HG03103 (cell line): Measurements from ENCODE around the gene DOCK6.

ENCODE experiments used
- ATAC-seq: cut with Tn5 transposase; IDR thresholded peaks from one replicate; pipeline ENCODE4 v1.9.1; 2021; ENCODE audit warnings: low read depth; ENCODE audit not compliant: unreplicated experiment

DOCK6 gene

GRCh38 chr19:11279505-11280236 lies 17.3 kb upstream of the DOCK6 start:
- ATAC-seq, result no peak

DNA sequence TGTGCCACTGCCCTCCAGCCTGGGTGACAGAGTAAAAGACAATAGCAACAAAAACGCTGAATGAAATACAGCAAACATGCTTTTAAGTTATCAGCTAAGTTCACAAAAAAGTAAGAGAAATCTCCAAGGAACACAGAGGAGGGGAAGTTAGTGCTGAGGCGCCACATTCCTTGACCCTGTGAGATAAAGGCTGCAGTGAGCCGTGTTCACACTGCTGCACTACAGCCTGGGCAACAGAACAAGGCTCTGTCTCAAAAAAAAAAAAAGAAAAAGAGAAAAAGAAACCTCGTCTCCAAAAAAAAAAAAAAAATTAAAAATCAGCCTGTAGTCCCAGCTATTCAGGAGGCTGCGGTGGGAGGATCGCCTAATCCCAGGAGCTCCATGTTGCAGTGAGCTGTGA lies 16.3 kb upstream of the DOCK6 start:
- no peak for ATAC-seq

DNA sequence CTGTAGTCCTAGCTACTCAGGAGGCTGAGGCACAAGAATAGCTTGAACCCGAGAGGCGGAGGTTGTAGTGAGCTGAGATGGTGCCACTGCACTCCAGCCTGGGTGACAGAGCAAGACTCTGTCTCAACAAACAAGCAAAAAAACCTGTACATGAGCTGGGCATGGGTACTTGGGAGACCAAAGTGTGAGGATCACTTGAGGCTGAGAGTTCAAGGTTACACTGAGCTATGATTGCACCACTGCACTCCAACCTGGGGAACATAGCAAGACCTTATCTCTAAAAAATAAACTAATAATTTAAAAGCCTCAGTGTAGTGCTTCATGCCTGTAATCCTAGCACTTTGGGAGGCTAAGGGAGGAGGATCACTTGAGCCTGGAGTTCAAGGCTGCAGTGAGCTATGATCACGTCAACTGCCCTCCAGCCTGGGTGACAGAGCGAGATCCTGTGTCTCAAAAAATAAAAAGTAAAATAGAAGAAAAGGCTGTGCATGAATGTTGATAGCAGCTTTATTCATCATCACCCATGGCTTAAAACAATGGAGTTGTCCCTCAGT lies 12.3 kb upstream of the DOCK6 start:
- no peak for ATAC-seq

DNA sequence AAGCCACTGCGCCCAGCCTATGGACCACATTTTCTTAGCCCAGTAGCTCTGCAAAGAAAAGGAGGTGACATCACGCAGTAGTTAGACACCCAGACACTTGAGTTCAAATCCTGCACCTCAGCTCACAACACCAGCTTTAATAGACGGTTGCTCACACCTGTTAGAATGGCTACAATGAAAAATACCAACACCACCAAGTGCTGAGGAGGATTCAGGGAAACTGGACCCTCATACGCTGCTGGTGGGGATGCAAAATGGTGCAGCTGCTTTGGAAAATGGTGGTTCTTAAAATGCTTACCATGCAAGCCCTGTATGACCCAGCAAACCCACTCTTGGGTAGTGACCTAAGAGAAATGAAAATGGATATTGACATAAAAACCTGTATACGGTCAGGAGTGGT lies 11.7 kb upstream of the DOCK6 start:
- ATAC-seq, result no peak

- no peak for ATAC-seq
Observed at GRCh38 chr19:11273296-11273695, 11.0 kb upstream of the DOCK6 start.

GRCh38 chr19:11269408-11269807 lies 7.1 kb upstream of the DOCK6 start:
- no peak for ATAC-seq

DNA sequence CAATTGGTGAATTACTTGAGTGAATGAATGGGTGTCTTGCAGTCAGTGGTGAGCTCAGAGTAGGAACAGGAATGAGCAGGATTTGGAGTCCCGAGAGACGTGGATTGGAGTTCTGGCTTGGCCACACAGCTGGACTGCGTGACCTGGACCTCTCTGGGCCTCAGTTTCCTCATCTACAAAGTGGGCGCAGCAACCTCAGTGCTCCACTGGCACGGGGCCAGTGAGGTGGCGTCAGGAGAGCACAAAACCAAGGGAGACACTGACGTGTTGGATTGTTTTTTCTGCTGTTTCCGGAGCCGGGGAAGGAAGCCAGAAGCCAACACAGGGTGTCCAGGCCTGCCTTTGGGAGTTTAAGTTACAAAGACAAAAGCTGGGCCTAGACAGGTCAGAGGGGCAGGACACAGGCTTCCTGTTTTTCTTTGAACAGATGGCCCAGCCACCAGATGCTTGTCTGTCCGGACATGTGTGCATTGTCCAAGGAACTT lies 6.5 kb upstream of the DOCK6 start:
- ATAC-seq, result no peak

- no peak for ATAC-seq
Observed at GRCh38 chr19:11267316-11268085, 5.2 kb upstream of the DOCK6 start.

DNA sequence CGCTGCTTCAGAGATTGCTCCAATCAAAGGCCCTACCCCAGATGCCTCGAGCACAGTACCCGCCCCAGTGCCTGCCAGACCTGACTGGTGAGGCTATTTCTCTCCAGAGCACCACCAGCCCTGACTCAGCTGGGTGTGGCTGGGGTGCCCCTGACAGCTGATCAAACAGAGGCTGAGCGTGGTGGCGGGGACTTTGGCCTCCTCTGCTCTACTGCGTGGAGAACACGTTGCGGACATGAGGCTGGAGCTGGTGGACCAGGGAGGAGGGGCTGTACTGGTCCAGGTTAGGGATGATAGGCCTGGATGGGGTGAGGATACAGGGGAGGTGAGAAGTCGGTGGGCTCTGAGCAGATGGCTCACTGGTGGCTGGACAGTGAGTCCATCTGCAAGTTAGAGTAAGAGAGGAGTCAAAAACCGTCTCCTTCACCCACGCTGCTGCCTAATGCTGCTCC lies 3.5 kb upstream of the DOCK6 start:
- ATAC-seq, result no peak

DNA sequence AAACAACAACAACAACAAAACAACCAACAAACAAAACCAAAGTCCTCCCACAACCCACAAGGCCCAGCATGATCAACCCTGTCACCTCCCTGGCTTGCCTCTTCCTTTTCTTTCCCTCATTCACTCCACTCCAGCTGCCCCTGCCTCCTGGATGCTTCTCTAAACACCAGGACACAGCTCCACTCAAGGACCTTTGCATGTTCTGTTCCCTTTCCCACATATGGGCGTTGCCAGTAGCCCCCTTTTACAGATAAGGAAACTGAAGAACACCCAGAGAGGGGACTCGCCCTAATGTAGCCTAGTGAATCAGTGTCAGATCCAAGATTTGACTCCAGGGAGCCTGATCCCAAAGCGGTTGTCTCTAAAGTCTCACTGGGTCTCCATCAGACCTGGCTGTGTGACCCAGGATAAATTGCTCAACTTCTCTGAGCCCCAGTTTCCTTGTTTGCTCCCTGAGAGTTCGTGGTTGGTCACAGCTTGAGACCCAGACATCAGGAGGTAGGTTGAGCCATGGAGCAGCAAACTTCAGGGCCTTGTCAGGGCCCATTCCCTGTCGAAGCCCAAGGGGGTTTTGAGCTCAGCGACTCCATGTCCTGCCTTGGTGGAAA lies 3.0 kb upstream of the DOCK6 start:
- ATAC-seq, result no peak

DNA sequence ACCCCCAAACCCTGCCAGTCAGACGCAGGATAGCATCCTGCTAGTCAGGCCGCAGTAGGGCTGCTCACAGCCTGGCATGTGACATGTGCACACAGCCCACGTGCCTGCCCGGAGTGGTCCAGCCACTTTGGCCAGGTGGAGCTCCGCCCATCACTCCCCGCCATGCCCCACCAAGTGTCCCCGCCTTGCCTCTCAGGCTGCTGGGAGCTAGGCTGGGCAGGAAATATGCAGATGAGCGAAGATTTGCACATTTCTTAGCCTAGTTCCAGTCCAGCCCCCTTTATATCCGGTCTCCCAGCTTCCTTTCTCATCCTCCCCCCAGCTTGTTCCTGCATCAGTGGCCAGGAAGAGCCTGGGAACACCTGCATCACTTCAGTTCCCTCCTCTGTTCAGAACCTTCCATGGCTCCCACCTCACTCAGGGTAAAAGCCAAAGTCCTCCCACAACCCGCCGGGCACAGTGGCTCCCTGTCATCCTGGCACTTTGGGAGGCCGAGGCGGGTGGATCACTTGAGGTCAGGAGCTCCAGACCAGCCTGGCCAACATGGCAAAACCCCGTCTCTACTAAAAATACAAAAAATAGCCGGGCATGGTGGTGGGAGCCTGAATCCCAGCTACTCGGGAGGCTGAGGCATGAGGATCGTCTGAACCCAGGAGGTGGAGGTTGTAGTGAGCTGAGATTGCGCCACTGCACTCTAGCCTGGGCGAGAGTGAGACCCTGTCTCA lies 2.3 kb upstream of the DOCK6 start:
- ATAC-seq, result no peak

DNA sequence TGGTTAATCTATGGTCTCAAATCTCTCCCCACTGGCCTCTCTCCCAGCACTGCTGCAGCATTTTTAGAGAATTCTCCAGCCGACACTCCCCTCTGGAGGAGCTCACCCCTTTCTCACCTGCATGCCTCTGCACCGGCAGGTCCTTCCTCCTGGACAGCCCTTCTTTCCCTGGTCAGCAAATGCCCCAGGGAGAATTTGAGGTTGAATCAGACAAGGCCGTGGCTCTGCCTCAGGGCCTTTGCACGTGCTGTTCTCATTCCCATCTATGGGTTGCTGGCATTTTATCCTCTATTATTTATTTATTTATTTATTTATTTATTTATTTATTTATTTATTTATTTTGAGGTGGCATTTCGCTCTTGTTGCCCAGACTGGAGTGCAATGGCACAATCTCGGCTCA lies 1.4 kb upstream of the DOCK6 start:
- ATAC-seq, result no peak

GRCh38 chr19:11261431-11261970 lies 823 bp downstream of the DOCK6 start:
- no peak for ATAC-seq

DNA sequence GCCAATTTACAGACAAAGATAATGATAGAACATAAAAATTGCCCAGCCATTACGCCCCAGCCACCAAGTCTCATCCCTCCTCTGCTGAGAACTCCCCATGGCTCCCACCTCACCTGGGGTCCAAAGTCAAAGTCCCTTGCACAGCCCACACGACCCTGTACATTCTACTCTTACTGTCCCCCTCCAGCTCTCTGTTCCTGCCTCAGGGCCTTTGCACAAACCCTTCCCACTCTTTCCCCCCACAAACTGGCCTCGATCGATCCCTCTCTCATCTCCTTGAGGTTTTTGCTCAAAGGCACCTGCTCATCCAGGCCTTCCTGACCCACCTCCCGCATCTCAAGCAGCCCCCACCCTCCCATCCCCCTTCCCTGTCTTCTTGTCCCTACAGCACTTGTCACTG lies 1.3 kb downstream of the DOCK6 start:
- no peak for ATAC-seq

DNA sequence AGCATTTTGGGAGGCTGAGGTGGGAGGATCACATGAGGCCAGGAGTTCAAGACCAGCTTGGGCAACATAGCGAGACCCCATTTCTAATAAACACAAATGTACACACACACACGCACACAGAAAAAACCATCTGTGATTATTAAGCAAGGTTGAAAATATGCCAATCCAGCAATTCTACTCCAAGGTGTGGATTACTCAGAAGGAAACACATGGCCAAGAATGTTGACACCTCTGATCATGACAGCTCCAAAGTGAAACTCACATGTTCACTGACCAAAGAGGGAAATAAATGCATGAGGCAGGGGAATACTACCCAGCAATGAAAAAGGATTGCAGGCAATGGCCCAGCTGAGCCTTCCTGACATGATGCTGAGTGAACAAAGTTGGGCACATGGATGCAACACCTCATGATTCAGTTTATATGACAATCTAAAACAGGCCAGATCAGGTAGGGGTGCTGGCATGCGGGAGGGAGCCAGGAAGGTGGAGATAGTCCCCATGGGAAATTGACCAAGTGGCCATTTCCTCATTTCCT lies 4.4 kb downstream of the DOCK6 start:
- no peak for ATAC-seq

DNA sequence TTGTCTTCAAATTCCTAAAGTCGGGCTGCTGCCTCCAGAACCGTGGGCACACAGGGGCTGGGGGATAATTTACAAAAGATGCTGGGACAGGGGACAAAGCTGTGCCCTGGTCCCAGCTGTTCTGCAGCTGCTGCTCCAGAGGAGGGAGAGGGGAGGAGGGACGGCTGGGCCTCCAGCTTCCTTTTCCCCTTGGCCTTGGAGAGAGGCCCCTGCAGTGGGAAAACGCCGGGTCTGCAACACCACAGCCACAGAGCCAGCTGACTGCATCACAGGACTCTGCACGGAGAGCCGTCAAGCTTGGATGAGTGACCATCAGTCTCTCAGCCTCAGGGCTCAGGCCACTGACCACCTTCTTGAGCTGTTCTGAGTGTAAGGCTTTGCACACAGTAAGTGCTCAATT lies 6.1 kb downstream of the DOCK6 start:
- ATAC-seq, result no peak

DNA sequence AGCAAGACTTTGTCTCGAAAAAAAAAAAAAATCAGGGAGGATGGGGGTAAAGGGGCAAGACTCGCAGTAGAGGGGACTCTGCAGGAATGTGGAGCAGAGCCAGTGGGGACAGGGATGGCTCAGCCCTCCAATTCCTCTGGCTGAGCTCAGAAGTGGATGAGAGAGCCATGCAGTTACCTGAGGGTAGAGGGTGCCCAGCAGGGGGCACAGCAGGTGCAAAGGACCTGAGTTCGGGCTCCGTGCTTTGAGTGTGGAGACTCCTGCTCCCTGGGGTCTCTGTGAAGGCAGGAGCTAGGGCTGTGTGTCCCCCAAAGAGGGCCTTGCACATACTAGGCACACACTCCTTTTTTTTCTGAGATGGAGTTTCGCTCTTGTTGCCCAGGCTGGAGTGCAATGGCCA lies 7.7 kb downstream of the DOCK6 start:
- ATAC-seq, result no peak

DNA sequence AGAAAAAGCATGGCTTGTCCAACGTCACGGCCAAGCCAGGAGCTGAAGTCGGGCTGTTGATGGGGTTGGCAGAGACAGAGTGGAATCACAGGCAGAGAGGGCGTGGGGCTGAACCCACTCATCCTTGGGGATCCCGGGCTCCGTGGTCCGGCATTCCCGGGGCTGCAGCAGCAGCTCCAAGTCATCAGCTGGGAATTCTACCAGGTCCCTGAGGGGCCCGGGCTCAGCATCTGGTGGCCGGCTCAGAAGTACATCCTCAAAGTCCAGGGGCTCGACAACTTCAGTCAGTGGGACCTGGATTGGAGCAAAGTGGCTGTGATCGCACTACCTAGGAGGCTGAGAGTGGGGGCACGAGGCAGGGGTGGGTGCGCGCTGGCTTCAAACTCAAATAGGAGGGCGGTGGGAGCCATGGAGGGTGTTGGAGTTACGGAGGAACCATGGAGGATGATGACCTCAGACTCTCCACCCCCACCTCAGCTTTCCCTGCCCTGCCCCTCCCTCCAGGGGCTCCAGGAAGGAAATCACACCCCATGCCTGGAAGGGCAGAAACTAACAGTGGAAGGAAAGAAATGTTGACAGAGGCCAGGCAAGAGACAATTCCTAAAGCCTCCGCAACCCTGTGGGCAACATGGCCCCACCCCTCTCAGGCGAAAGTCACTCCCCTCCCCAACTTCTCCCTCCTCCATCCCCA lies 9.5 kb downstream of the DOCK6 start:
- no peak for ATAC-seq

DNA sequence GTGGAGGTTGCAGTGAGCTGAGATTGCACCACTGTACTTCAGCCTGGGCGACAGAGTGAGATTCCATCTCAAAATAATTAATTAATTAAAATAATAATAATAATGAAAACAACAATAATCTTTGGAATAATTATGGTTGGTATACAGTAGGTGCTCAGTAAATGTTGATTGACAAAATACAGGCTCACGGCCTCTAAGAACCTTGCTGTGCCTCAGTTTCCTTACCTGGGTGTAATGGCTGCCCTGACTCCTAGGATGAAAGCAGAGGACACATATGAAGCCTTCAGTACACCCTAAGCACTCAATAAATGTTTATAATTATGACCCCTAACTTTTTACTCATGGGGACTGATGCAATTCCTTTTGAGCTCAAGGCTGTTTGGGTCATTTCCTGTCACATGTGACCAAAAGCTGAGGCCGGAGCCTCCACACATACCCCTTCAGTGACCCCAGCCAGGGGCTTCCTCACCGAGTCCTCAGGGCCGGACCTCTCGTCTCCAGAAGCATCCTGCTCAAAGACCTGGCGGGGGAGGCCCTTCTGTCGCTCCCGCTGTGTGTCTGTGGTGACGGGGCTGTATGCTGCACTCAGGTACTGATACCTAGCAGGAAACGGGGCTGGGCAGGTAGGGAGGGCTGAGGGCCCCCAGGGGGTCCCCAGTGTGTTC lies 10.5 kb downstream of the DOCK6 start:
- ATAC-seq, result no peak
